Activated T-cell treated with anti-CD3 and anti-CD28 coated beads, Interleukin-2, amount 50 U/mL, for 48 hours (primary cell): ENCODE data around the gene CSPG4.
A peak's percentile ranks its signal among the peaks of the same experiment; 100 is the strongest.

ENCODE experiments used
- DNase-seq, 2 experiments: peaks; one replicate each; pipeline ENCODE4 v3.0.0-alpha.2; 2020

Gene CSPG4

GRCh38 chr15:75669191-75669878, 43.3 kb downstream of the CSPG4 start:
- DNase-seq: peak in 1 of 2 experiments; percentile 32

GRCh38 chr15:75666823-75667501, 45.7 kb downstream of the CSPG4 start:
- DNase-seq: no peak

GRCh38 chr15:75663931-75664421, 48.7 kb downstream of the CSPG4 start:
- no peak for DNase-seq

- no peak for DNase-seq
These were observed 49.7 kb downstream of the CSPG4 start for GRCh38 chr15:75662823-75663519.

GRCh38 chr15:75661756-75662140, 50.9 kb downstream of the CSPG4 start:
- DNase-seq: no peak

GRCh38 chr15:75661100-75661755, 51.4 kb downstream of the CSPG4 start:
- DNase-seq: no peak

GRCh38 chr15:75659928-75660645, 52.6 kb downstream of the CSPG4 start:
- DNase-seq: no peak

- DNase-seq: no peak
These were observed 53.4 kb downstream of the CSPG4 start for GRCh38 chr15:75659141-75659771.

GRCh38 chr15:75656813-75657212, 55.8 kb downstream of the CSPG4 start:
- DNase-seq: no peak

GRCh38 chr15:75656331-75656730, 56.3 kb downstream of the CSPG4 start:
- no peak for DNase-seq

- DNase-seq: no peak
These were observed 56.7 kb downstream of the CSPG4 start for GRCh38 chr15:75655931-75656330.

GRCh38 chr15:75654201-75654907, 58.3 kb downstream of the CSPG4 start:
- DNase-seq: no peak

- DNase-seq: no peak
These were observed 59.2 kb downstream of the CSPG4 start for GRCh38 chr15:75653347-75653913.

- DNase-seq: no peak
These were observed 60.7 kb downstream of the CSPG4 start for GRCh38 chr15:75651810-75652543.

- DNase-seq: peak in 1 of 2 experiments; percentile 28
These were observed 61.5 kb downstream of the CSPG4 start for GRCh38 chr15:75650908-75651809.

- DNase-seq: no peak
These were observed 62.8 kb downstream of the CSPG4 start for GRCh38 chr15:75649848-75650247.

- DNase-seq: no peak
These were observed 63.4 kb downstream of the CSPG4 start for GRCh38 chr15:75649045-75649761.
